ENCODE data around the gene MAPK10.

GRCh38 chr4:86091201-86091600, 268.7 kb downstream of the MAPK10 start:
- TF ChIP-seq CTCF (conservative IDR thresholded peaks at IDR 0.05; ENCODE audit: low read depth, low read length), result no peak
- TF ChIP-seq EZH2 (IDR thresholded peaks at IDR 0.05; ENCODE audit: low read length, unreplicated experiment), result no peak

All from PC-3 (cell line).